Mesodermal cell (in vitro differentiated cells): ENCODE results near the gene ST8SIA2. TPM values are rescaled to one million over a fixed set of nuclear protein-coding genes. Genes with fewer than 3 reads are reported as not detected.
A peak's percentile ranks its signal among the peaks of the same experiment; 100 is the strongest.

Experiments used
- H3K27ac ChIP-seq: 2 replicates; pipeline ENCODE4 v1.7.0; 2013; ENCODE audit warnings: mild to moderate bottlenecking, low read depth, low read length, moderate library complexity; ENCODE audit not compliant: severe bottlenecking
- H3K36me3 ChIP-seq: 2 replicates; pipeline ENCODE4 v1.7.1; 2013; ENCODE audit warnings: mild to moderate bottlenecking, low read length, moderate library complexity; ENCODE audit not compliant: control insufficient read depth, insufficient read depth
- H3K4me1 ChIP-seq: one replicate; pipeline ENCODE4 v1.7.1; 2013; ENCODE audit warnings: mild to moderate bottlenecking, low read length; ENCODE audit not compliant: insufficient read depth, control insufficient read depth, poor library complexity, severe bottlenecking
- H3K4me3 ChIP-seq: 2 replicates; pipeline ENCODE4 v1.7.0; 2013; ENCODE audit warnings: low read length, control low read depth, mild to moderate bottlenecking; ENCODE audit not compliant: insufficient read depth, poor library complexity, severe bottlenecking; ENCODE audit errors: extremely low read depth
- H3K9me3 ChIP-seq: 2 replicates; pipeline ENCODE4 v1.7.1; 2013; ENCODE audit warnings: mild to moderate bottlenecking, low read length, moderate library complexity; ENCODE audit not compliant: control insufficient read depth
- WGBS, 2 experiments: methylation state at CpG; one replicate each; pipeline ENCODE4 v1.1.5; 2013; ENCODE audit warnings: missing lambda C conversion rate in 2 of 2; ENCODE audit not compliant: insufficient coverage in 2 of 2; 5-methylcytosine and 5-hydroxymethylcytosine counted together
- polyA plus RNA-seq, 2 experiments: library from polyadenylated mRNA; stranded (reverse); fragments of 50-300 nt; gene quantifications; one replicate each; pipeline ENCODE4 v1.2.3, GENCODE V29; 2013

The ST8SIA2 gene
- 11.1 TPM for polyA plus RNA-seq (2013, experiment 1 of 2)
- 11.4 TPM for polyA plus RNA-seq (2013, experiment 2 of 2)

- Histone ChIP-seq H3K27ac (peak within 1 kb of the TSS; percentile 85), H3K4me1 (peaks cover 8% of the 10 kb centered on the region), H3K4me3 (peak within 1 kb of the TSS; percentile 86), H3K36me3 (peaks cover under 1% of the 10 kb centered on the region), H3K9me3 (no peaks in the 10 kb centered on the region)
- WGBS, 2 experiments: 1 to 2% methylated on average over 33 to 60 of the region's 78 CpGs
Observed at GRCh38 chr15:92393071-92393979, at the start of gene ST8SIA2. ST8SIA2 (plus strand) TSS chr15:92393881; CDS start chr15:92394065, 184 bp downstream.

- Histone ChIP-seq H3K4me1 (peaks cover 3% of the 10 kb centered on the region), H3K9me3 (no peaks in the 10 kb centered on the region), H3K36me3 (no peaks in the 10 kb centered on the region), H3K27ac (no peak overlapping the region), H3K4me3 (no peak overlapping the region)
- 55 to 65% methylated on average over 13 to 14 of the region's 17 CpGs for WGBS, 2 experiments
Observed at GRCh38 chr15:92343924-92344643, 49.6 kb upstream of the ST8SIA2 start.

DNA sequence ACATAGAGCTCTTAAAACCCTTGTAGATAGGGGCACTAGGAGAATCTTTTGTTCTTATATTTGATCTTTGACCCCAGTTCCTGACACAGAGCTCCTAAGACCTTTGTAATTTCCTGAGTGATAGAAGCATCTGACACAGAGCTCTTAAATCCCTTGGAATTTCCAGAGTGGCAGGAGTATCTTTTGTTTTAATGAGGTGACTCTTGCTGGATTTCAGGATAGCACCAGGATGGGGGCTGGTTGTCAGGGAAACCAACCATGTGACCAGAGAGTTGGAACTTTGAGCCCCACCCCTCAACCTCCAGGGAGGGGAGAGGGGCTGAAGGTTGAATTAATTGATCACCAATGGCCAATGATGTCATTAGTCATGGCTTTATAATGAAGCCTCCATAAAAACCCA lies 47.6 kb upstream of the ST8SIA2 start:
- no peak overlapping the region for H3K4me3 ChIP-seq
- H3K9me3 ChIP-seq: no peaks in the 10 kb centered on the region
- peaks cover 3% of the 10 kb centered on the region for H3K4me1 ChIP-seq
- no peak overlapping the region for H3K27ac ChIP-seq
- no peaks in the 10 kb centered on the region for H3K36me3 ChIP-seq

DNA sequence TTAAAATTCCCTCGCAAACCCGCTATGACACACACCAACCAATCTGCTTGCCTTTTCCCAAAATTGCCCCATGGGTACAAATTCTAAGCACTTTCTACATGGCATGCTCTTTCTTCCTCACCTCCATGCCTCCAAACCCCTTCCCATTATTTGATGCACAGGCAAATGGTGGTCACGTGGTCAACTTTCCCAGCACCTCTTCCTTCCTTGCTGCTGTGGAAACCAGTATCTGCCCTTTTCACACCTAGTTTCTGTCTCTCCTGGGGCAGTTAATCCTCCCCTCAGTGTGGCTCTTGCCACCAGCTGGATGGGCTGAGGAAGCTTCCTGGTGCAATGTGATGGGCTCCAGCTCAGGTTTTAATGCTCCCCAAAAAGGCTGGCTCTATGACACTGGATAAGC lies 38.4 kb upstream of the ST8SIA2 start:
- Histone ChIP-seq H3K4me1 (no peaks in the 10 kb centered on the region), H3K36me3 (no peaks in the 10 kb centered on the region), H3K4me3 (no peak overlapping the region), H3K27ac (no peak overlapping the region), H3K9me3 (no peaks in the 10 kb centered on the region)
- WGBS, 2 experiments: 90 to 100% methylated on average over 2 to 3 of the region's 3 CpGs

DNA sequence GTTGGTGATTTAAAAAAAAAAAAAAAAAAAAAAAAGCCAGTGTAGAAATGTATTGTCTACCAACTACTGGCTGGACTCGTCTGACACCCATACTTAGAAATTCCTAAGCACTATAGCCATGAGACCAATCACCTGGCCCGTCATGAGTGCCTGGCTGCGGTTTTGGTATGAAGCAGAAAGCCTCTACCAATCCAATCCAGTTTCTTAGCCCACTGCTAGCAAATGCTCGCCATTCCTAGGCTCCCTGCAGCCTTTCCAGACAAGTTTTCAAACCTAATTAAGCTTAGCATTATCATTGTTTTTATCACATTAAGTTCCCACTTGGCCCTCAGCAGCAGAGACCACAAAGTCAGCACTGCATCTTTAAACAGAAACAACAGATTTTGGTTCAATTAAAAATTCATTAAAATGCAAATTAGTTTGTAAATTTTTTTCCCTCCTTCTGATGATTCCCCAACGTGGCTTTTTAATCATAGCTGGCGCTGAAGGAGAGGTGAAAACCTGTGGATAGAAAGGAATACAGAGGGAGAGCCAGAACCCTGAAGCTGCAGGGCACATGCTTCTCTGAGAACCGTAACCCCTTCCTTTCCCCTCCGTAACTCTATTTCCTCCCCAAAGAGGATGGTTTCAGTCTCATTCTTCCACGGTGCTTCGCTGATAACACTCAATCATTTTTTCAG lies 32.2 kb upstream of the ST8SIA2 start:
- Histone ChIP-seq H3K4me3 (no peak overlapping the region), H3K36me3 (no peaks in the 10 kb centered on the region), H3K27ac (no peak overlapping the region), H3K4me1 (peaks cover 11% of the 10 kb centered on the region), H3K9me3 (no peaks in the 10 kb centered on the region)
- 82 to 85% methylated on average over 7 to 9 of the region's 10 CpGs for WGBS, 2 experiments

GRCh38 chr15:92362001-92362350 lies 31.7 kb upstream of the ST8SIA2 start:
- H3K36me3 ChIP-seq: no peaks in the 10 kb centered on the region
- H3K4me1 ChIP-seq: peaks cover 11% of the 10 kb centered on the region
- no peak overlapping the region for H3K4me3 ChIP-seq
- H3K27ac ChIP-seq: no peak overlapping the region
- WGBS, 2 experiments: 83 to 89% methylated on average over 1 to 2 of the region's 3 CpGs
- H3K9me3 ChIP-seq: peaks cover 3% of the 10 kb centered on the region

DNA sequence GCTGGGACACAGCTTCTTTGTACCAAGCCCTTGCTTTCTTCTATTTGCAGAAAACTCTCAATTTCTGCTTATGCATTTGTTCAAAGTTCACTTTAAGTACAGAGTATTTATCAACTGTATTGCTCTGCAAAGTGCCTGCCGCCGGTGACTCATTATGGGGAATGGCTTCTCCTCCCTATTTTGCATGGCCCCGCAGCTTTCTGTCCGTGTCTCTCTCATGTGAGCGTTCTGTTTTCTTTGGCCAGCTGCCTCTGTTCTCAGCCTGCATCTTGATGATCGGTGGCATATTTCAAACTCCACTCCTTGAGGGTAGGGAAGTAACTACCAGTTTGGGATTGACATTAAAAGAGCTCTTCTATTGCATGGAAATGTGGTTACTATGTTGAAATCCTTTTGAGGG lies 28.6 kb upstream of the ST8SIA2 start:
- no peaks in the 10 kb centered on the region for H3K36me3 ChIP-seq
- no peak overlapping the region for H3K4me3 ChIP-seq
- H3K4me1 ChIP-seq: peaks cover 11% of the 10 kb centered on the region
- H3K9me3 ChIP-seq: peaks cover 5% of the 10 kb centered on the region
- H3K27ac ChIP-seq: no peak overlapping the region
- WGBS, 2 experiments: 23 to 32% methylated on average over 5 to 6 of the region's 6 CpGs

DNA sequence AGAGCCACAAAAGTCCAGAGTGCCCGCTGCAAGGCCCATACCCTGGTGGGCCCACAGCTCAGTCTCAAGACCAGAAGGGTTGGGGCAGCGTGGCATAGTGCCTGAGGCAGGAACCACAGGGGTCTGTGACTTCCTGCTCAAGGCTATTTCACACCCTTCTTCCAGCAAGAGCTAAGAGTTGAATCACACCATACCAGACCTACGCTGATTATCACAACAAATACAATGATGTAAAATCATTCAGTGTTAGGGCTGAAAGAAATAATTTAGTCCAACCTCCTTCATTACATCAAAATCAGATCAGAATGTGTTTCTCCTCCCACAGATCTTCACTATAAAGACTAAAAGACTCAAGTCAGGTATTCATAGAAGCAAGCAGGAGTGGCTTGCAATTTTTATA lies 27.8 kb upstream of the ST8SIA2 start:
- 88 to 90% methylated on average over 1 of the region's 3 CpGs for WGBS, 2 experiments
- peaks cover 11% of the 10 kb centered on the region for H3K4me1 ChIP-seq
- no peak overlapping the region for H3K27ac ChIP-seq

DNA sequence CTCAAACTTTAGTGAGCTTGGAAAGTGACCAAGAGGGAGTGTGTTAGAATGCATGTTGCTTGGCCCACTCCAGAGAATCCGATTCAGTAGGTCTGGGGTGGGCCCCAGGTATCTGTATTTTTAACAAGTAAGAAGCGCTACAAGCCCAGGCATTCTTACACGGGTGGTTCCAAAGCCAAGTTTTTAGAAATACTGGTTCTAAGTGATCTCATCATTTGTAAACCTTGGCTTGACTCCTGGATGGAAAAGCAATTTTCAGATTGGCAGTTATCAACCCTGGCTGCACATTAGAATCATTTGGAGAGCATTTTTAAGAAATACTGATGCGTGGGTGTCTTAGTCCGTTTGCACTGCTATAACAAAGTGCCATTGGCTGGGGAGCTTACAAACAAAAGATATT lies 27.3 kb upstream of the ST8SIA2 start:
- Histone ChIP-seq H3K4me1 (peaks cover 11% of the 10 kb centered on the region), H3K36me3 (no peaks in the 10 kb centered on the region), H3K27ac (no peak overlapping the region), H3K9me3 (peaks cover 5% of the 10 kb centered on the region), H3K4me3 (no peak overlapping the region)
- 92 to 93% methylated on average over 4 of the region's 5 CpGs for WGBS, 2 experiments

More for the DNA sequence above, 27.8 kb upstream of the ST8SIA2 start:
- Histone ChIP-seq H3K9me3 (peaks cover 5% of the 10 kb centered on the region), H3K4me3 (no peak overlapping the region), H3K36me3 (no peaks in the 10 kb centered on the region)

DNA sequence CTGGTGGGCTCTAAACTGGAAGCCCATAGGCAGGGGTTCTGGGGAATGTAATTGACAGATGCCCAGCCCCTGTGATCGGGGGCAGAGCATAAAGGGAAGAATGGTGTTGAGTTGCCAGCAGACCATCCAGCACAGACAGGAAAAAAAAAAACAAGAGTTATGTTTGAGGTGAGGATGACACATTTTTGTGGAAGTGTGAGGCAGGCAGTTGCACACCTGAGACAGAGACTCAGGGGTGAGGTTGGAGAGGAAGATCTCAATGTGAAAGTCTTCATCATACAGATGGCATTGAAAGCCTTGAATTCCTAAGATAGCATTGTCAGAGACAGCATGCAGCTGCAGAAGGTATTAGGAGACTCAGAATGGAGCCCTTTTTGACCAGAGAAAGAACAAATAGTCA lies 18.6 kb upstream of the ST8SIA2 start:
- no peak overlapping the region for H3K4me3 ChIP-seq
- H3K36me3 ChIP-seq: no peaks in the 10 kb centered on the region
- peaks cover 5% of the 10 kb centered on the region for H3K4me1 ChIP-seq
- 93 to 100% methylated on average over 1 of the region's 1 CpG for WGBS, 2 experiments
- no peak overlapping the region for H3K27ac ChIP-seq
- no peaks in the 10 kb centered on the region for H3K9me3 ChIP-seq
